ENCODE results near the gene IFIH1. TPM values are rescaled to one million over a fixed set of nuclear protein-coding genes. Genes with fewer than 3 reads are reported as not detected.

Gene IFIH1
- total and polyA plus RNA-seq, 2 experiments from 2014 or later: 1.2 to 2.5 TPM

GRCh38 chr2:162254236-162254871, 64.1 kb downstream of the IFIH1 start (continued):
- TF ChIP-seq ZNF462 (CRISPR knock-in tag; IDR thresholded peaks at IDR 0.05) (no peak), EZH2phosphoT487 (IDR thresholded peaks at IDR 0.05; ENCODE audit: unreplicated experiment) (no peak), NANOG (IDR thresholded peaks at IDR 0.05; ENCODE audit: borderline replicate concordance) (no peak), ZNF114 (CRISPR knock-in tag; IDR thresholded peaks at IDR 0.05) (no peak)
- TF ChIP-seq, protein P1, sequence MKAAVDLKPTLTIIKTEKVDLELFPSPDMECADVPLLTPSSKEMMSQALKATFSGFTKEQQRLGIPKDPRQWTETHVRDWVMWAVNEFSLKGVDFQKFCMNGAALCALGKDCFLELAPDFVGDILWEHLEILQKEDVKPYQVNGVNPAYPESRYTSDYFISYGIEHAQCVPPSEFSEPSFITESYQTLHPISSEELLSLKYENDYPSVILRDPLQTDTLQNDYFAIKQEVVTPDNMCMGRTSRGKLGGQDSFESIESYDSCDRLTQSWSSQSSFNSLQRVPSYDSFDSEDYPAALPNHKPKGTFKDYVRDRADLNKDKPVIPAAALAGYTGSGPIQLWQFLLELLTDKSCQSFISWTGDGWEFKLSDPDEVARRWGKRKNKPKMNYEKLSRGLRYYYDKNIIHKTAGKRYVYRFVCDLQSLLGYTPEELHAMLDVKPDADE (IDR thresholded peaks at IDR 0.05): no peak
- TF ChIP-seq, protein P2, sequence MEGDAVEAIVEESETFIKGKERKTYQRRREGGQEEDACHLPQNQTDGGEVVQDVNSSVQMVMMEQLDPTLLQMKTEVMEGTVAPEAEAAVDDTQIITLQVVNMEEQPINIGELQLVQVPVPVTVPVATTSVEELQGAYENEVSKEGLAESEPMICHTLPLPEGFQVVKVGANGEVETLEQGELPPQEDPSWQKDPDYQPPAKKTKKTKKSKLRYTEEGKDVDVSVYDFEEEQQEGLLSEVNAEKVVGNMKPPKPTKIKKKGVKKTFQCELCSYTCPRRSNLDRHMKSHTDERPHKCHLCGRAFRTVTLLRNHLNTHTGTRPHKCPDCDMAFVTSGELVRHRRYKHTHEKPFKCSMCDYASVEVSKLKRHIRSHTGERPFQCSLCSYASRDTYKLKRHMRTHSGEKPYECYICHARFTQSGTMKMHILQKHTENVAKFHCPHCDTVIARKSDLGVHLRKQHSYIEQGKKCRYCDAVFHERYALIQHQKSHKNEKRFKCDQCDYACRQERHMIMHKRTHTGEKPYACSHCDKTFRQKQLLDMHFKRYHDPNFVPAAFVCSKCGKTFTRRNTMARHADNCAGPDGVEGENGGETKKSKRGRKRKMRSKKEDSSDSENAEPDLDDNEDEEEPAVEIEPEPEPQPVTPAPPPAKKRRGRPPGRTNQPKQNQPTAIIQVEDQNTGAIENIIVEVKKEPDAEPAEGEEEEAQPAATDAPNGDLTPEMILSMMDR (conservative IDR thresholded peaks at IDR 0.05; ENCODE audit: low read depth in 2 of 2): no peak

Measured in GM23338 (cell line).